ENCODE measurements around the gene ECE1.

DNA sequence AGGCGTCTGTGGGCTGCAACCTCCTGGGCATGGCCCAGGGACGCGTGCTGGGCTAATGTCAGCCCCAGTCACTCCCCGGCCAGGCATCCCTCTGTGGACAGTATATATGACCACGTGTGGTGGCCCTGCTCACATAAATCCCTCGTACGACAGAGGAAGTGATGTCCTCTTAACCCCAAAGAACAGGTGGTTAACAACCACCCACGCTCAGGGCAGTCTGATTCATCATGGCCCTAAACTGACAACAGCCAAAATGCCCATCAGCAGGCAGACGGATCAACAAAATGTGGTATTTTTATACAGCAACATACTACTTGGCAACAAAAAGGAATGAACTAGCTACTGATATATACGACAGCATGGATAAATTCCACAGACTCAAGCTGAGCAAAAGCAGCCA is 51.0 kb downstream of the ECE1 start:
- TF ChIP-seq, protein P1, sequence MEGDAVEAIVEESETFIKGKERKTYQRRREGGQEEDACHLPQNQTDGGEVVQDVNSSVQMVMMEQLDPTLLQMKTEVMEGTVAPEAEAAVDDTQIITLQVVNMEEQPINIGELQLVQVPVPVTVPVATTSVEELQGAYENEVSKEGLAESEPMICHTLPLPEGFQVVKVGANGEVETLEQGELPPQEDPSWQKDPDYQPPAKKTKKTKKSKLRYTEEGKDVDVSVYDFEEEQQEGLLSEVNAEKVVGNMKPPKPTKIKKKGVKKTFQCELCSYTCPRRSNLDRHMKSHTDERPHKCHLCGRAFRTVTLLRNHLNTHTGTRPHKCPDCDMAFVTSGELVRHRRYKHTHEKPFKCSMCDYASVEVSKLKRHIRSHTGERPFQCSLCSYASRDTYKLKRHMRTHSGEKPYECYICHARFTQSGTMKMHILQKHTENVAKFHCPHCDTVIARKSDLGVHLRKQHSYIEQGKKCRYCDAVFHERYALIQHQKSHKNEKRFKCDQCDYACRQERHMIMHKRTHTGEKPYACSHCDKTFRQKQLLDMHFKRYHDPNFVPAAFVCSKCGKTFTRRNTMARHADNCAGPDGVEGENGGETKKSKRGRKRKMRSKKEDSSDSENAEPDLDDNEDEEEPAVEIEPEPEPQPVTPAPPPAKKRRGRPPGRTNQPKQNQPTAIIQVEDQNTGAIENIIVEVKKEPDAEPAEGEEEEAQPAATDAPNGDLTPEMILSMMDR (conservative IDR thresholded peaks at IDR 0.05; ENCODE audit: low read depth, low read length), result no peak
- TF ChIP-seq POLR2A (IDR thresholded peaks at IDR 0.05; ENCODE audit: low read depth, low read length), result no peak
- no peak for TF ChIP-seq CEBPB (IDR thresholded peaks at IDR 0.05; ENCODE audit: low read depth, low read length)
- TF ChIP-seq MAFK (IDR thresholded peaks at IDR 0.05; ENCODE audit: low read depth, low read length), result no peak
- TF ChIP-seq SMC3 (IDR thresholded peaks at IDR 0.05; ENCODE audit: low read depth, low read length), result no peak

All from IMR-90 (cell line).